GM12878 (cell line): ENCODE data around the gene SLC51A. TPM values are rescaled to one million over a fixed set of nuclear protein-coding genes. Genes with fewer than 3 reads are reported as not detected.
A peak's percentile ranks its signal among the peaks of the same experiment; 100 is the strongest.

Experiments
- CBFB ChIP-seq: IDR thresholded peaks from 2 replicates; pipeline ENCODE4 v1.6.1; 2016; ENCODE audit warnings: antibody characterized with exemption, low read depth
- E2F4 ChIP-seq: IDR thresholded peaks from 2 replicates; pipeline ENCODE4 v1.6.1; 2012; ENCODE audit warnings: low read depth, low read length, improper control_type of control experiment
- E4F1 ChIP-seq: fragments of 450-650 bp; IDR thresholded peaks from 2 replicates; pipeline ENCODE4 v1.6.1; 2018; ENCODE audit warnings: borderline replicate concordance, mild to moderate bottlenecking; ENCODE audit not compliant: partially characterized antibody
- ESRRA ChIP-seq: IDR thresholded peaks from 2 replicates; pipeline ENCODE4 v1.6.1; 2012; ENCODE audit warnings: mild to moderate bottlenecking, low read length, improper control_type of control experiment
- HCFC1 ChIP-seq: fragments of 150-350 bp; IDR thresholded peaks from 2 replicates; pipeline ENCODE4 v1.6.1; 2014; ENCODE audit warnings: low read length
- MTA2 ChIP-seq: fragments of 450-650 bp; IDR thresholded peaks from 2 replicates; pipeline ENCODE4 v1.6.1; 2016; ENCODE audit warnings: low read depth, mild to moderate bottlenecking, moderate library complexity
- MYC ChIP-seq: IDR thresholded peaks from 2 replicates; pipeline ENCODE4 v1.6.1; 2011; ENCODE audit warnings: mild to moderate bottlenecking, low read length, moderate library complexity, inconsistent platforms; ENCODE audit not compliant: insufficient read depth, insufficient replicate concordance, insufficient read length, severe bottlenecking
- NFXL1 ChIP-seq: fragments of 450-650 bp; IDR thresholded peaks from 2 replicates; pipeline ENCODE4 v1.6.1; 2017; ENCODE audit warnings: antibody characterized with exemption, mild to moderate bottlenecking, borderline replicate concordance
- NR2C1 ChIP-seq: fragments of 450-650 bp; IDR thresholded peaks from 2 replicates; pipeline ENCODE4 v1.6.1; 2017; ENCODE audit warnings: antibody characterized with exemption, mild to moderate bottlenecking, moderate library complexity
- PAX8 ChIP-seq: fragments of 450-650 bp; IDR thresholded peaks from 2 replicates; pipeline ENCODE4 v1.6.1; 2017; ENCODE audit warnings: mild to moderate bottlenecking, moderate library complexity
- POLR2A ChIP-seq: IDR thresholded peaks from 2 replicates; pipeline ENCODE4 v1.6.1; 2011; ENCODE audit warnings: low read depth, mild to moderate bottlenecking, low read length
- RBBP5 ChIP-seq: fragments of 200-600 bp; sonication (generic); conservative IDR thresholded peaks from 2 replicates; pipeline ENCODE4 v1.6.1; 2016
- RFX5 ChIP-seq: IDR thresholded peaks from 2 replicates; pipeline ENCODE4 v1.6.1; 2011; ENCODE audit warnings: low read depth, low read length, improper control_type of control experiment
- USF1 ChIP-seq: IDR thresholded peaks from 2 replicates; pipeline ENCODE4 v1.6.1; 2011; ENCODE audit warnings: borderline replicate concordance, low read depth, mild to moderate bottlenecking, moderate library complexity, mixed read lengths, low read length; ENCODE audit not compliant: insufficient read depth; ENCODE audit errors: extremely low read length
- USF2 ChIP-seq: IDR thresholded peaks from 2 replicates; pipeline ENCODE4 v1.6.1; 2011; ENCODE audit warnings: low read depth, low read length, improper control_type of control experiment, borderline replicate concordance
- ZBED1 ChIP-seq: IDR thresholded peaks from 2 replicates; pipeline ENCODE4 v1.6.1; 2016; ENCODE audit warnings: borderline replicate concordance
- ZBTB40 ChIP-seq: fragments of 450-650 bp; IDR thresholded peaks from 2 replicates; pipeline ENCODE4 v1.6.1; 2016; ENCODE audit warnings: mild to moderate bottlenecking, moderate library complexity, borderline replicate concordance
- ZNF384 ChIP-seq: IDR thresholded peaks from 2 replicates; pipeline ENCODE4 v1.6.1; 2012; ENCODE audit warnings: low read depth, mild to moderate bottlenecking, low read length, improper control_type of control experiment, borderline replicate concordance
- polyA plus RNA-seq, 11 experiments: library from polyadenylated mRNA; depleted of rRNA in 4 of 11; unstranded in 6 of 11; stranded (reverse) in 5 of 11; fragments of >200 nt; fragmentation: Nextera tagmentation in 4 of 11; fragmentation: Illumina TruSeq in 1 of 11; extraction: Ambion mirVana in 4 of 11; extraction: Trizol in 1 of 11; gene quantifications; 1 replicate in 1 of 11; 2 replicates in 10 of 11; pipeline versions ENCODE4 v1.2.1 to v1.2.3, GENCODE V29; 2011 to 2016; ENCODE audit warnings: inconsistent platforms in 2 of 11, missing spikeins in 2 of 11, low read depth in 1 of 11
- total RNA-seq, 4 experiments: library from RNA; depleted of rRNA in 3 of 4; stranded (reverse); fragments of >200 nt in 3 of 4; fragmentation: Illumina TruSeq in 1 of 4; extraction: Trizol in 1 of 4; gene quantifications; 2 replicates each; pipeline versions ENCODE4 v1.2.1 to v1.2.3, GENCODE V29; 2013 to 2021

The SLC51A gene
- total and polyA plus RNA-seq, 10 of the 15 experiments (the other 5 are each of a cell fraction or from before 2014, with no cell fraction given), result 0.99 to 3.9 (median 2.2) TPM; not detected in 6

GRCh38 chr3:196179380-196180308 is 36.7 kb upstream of the SLC51A start (continued):
- peak; percentile 29 for TF ChIP-seq USF2
- peak; percentile 96 for TF ChIP-seq ZBED1
- peak; percentile 64 for TF ChIP-seq USF1
- TF ChIP-seq CBFB, result peak; percentile 74
- TF ChIP-seq HCFC1, result peak; percentile 31; the same call in 1 of the 2 replicates
- peak; percentile 55; the same call in 1 of the 2 replicates for TF ChIP-seq ZBTB40
- no peak for TF ChIP-seq NR2C1
- peak; percentile 95 for TF ChIP-seq MTA2
- TF ChIP-seq E4F1, result no peak
- 0 out of 2 replicates have a peak, but pooled peaks have one; percentile 25 for TF ChIP-seq ZNF384
- no peak for TF ChIP-seq E2F4
- TF ChIP-seq PAX8, result no peak
- TF ChIP-seq RFX5, result peak; percentile 92
- peak; percentile 75 for TF ChIP-seq POLR2A
- peak; percentile 40 for TF ChIP-seq MYC
- no peak for TF ChIP-seq RBBP5
- no peak for TF ChIP-seq NFXL1
- TF ChIP-seq ESRRA, result peak; percentile 38; the same call in 1 of the 2 replicates
